HUES48 (cell line): ENCODE measurements around the gene ZNF544.
A peak's percentile ranks its signal among the peaks of the same experiment; 100 is the strongest.
"Not testable (repeated sequence)": the region's sequence is repeated elsewhere in the genome, so short reads cannot be mapped to it uniquely, and the experiment has no call there.

ENCODE experiments used
- H3K27ac ChIP-seq: one replicate; pipeline ENCODE4 v1.7.0; 2013; ENCODE audit warnings: low read depth, low read length, inconsistent platforms
- H3K27me3 ChIP-seq: 2 replicates; pipeline ENCODE4 v1.6.1; 2013; ENCODE audit warnings: mild to moderate bottlenecking, low read length; ENCODE audit not compliant: control insufficient read depth, insufficient read depth
- H3K36me3 ChIP-seq: 2 replicates; pipeline ENCODE4 v1.6.1; 2013; ENCODE audit warnings: low read length; ENCODE audit not compliant: control insufficient read depth, insufficient read depth
- H3K4me1 ChIP-seq: 2 replicates; pipeline ENCODE4 v1.6.1; 2013; ENCODE audit warnings: mild to moderate bottlenecking, low read length; ENCODE audit not compliant: control insufficient read depth, insufficient read depth
- H3K4me3 ChIP-seq: 2 replicates; pipeline ENCODE4 v1.5.1; 2013; ENCODE audit warnings: mild to moderate bottlenecking, low read depth, low read length
- H3K9ac ChIP-seq: 2 replicates; pipeline ENCODE4 v1.6.1; 2013; ENCODE audit warnings: mild to moderate bottlenecking, low read depth, low read length, moderate library complexity
- H3K9me3 ChIP-seq: 2 replicates; pipeline ENCODE4 v1.6.1; 2013; ENCODE audit warnings: low read length; ENCODE audit not compliant: control insufficient read depth, insufficient read depth

Gene ZNF544

DNA sequence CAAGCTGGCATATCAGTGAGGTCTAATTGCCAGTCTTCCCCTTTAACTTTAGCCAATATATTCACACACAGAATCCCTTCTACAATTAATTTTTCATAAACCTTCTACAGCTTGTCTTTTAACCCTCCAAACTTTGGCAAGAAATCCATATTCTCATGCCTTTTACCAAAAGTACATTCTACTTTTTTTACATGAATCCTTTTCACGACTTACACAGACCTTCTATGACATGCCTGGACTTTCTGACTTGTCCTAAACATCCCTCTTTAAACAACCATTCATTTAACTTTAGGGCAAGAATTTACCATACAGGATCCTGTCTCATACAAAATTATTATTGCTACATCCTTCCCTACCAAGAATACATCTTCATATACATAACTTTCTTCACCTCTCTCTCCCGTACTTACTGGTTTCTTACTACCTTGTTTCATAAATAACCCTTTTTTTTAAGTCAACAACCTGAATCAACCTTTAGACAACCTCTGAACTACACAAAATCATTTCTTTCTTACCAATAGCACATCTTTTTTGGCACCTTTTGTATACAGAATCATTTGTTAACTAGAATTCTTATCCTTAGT, 23.5 kb downstream of the ZNF544 start:
- peak overlapping the region; percentile 42; the same call in 1 of the 2 replicates for H3K4me3 ChIP-seq
- peaks cover 95% of the 10 kb centered on the region for H3K9me3 ChIP-seq
- H3K9ac ChIP-seq = no peak overlapping the region
- H3K27me3 ChIP-seq = no peaks in the 10 kb centered on the region
- no peak overlapping the region for H3K27ac ChIP-seq
- H3K36me3 ChIP-seq = peaks cover 95% of the 10 kb centered on the region
- H3K4me1 ChIP-seq = no peaks in the 10 kb centered on the region

DNA sequence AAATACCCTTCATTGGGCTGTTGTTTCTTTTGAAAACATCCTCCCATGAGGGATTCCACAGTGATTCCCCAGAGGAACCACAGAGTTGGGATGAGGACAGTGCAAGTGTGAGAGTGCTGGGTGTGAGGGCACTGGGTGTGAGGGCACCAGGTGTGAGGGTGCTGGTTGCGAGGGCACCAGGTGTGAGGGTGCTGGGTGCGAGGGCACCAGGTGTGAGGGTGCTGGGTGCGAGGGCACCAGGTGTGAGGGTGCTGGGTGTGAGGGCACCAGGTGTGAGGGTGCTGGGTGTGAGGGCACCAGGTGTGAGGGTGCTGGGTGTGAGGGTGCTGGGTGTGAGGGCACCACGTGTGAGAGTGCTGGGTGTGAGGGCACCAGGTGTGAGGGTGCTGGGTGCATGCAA, 29.5 kb downstream of the ZNF544 start:
- not testable (repeated sequence) for H3K9ac ChIP-seq, H3K27ac ChIP-seq, H3K4me1 ChIP-seq, H3K27me3 ChIP-seq
- H3K36me3 ChIP-seq = peaks cover 95% of the 10 kb centered on the region
- H3K9me3 ChIP-seq = peaks cover 98% of the 10 kb centered on the region
- H3K4me3 ChIP-seq = peak overlapping the region; percentile 38; the same call in 1 of the 2 replicates

DNA sequence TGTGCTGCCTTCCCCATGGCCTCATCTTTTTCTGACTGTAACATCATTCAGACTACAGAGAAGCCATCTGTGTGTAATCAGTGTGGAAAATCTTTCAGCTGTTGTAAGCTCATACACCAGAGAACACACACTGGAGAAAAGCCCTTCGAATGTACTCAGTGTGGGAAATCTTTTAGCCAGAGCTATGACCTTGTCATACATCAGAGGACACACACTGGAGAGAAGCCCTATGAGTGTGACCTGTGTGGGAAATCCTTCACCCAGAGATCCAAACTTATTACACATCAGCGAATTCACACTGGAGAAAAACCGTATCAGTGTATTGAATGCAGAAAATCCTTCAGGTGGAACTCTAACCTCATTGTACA, 32.9 kb downstream of the ZNF544 start:
- Histone ChIP-seq H3K4me1 (no peaks in the 10 kb centered on the region), H3K9me3 (peaks cover 98% of the 10 kb centered on the region), H3K4me3 (peak overlapping the region; percentile 36; the same call in 1 of the 2 replicates), H3K36me3 (peaks cover 87% of the 10 kb centered on the region), H3K27me3 (no peaks in the 10 kb centered on the region), H3K9ac (no peak overlapping the region), H3K27ac (no peak overlapping the region)

DNA sequence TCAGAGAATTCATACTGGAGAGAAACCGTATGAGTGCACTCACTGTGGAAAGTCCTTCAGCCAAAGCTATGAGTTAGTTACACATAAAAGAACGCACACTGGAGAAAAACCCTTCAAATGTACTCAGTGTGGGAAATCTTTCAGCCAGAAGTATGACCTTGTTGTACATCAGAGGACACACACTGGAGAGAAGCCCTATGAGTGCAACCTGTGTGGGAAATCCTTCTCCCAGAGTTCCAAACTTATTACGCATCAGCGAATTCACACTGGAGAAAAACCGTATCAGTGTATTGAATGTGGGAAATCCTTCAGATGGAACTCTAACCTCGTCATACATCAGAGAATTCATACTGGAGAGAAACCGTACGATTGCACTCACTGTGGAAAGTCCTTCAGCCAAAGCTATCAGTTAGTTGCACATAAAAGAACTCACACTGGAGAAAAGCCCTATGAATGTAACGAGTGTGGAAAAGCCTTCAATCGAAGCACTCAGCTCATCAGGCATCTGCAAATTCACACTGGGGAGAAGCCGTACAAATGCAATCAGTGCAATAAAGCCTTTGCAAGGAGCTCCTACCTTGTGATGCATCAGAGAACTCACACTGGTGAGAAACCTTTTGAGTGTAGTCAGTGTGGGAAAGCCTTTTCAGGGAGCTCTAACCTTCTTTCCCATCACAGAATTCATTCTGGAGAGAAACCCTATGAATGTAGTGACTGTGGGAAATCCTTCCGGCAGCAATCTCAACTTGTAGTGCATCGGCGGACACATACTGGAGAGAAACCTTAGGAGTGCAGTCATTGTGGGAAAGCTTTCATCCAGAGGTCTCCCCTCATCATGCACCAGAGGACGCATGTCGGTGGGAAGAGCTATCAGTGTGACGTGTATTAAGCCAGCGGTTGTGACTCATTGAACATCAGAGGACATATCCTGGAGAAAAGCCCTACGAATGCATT, 33.5 kb downstream of the ZNF544 start:
- H3K9me3 ChIP-seq = peaks cover 97% of the 10 kb centered on the region
- no peaks in the 10 kb centered on the region for H3K27me3 ChIP-seq
- H3K9ac ChIP-seq = no peak overlapping the region
- peaks cover 81% of the 10 kb centered on the region for H3K36me3 ChIP-seq
- H3K27ac ChIP-seq = no peak overlapping the region
- H3K4me1 ChIP-seq = no peaks in the 10 kb centered on the region
- peak overlapping the region; percentile 36 for H3K4me3 ChIP-seq

DNA sequence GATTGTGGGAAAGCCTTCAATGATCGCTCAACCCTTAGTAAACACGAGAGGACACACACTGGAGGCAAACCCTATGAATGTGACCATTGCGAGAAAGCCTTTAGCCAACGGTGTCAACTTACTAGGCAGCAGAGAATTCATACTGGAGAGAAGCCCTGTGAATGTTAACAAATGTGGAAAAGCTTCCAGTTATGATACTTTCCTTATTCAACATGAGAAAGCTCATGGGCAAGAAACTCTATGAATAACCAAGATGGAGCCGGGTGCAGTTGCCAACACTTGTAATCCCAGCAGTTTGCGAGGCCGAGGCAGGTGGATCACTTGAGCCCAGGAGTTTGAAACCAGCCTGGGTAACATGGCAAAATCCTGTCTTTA, 34.2 kb downstream of the ZNF544 start:
- Histone ChIP-seq H3K4me1 (no peaks in the 10 kb centered on the region), H3K27me3 (no peaks in the 10 kb centered on the region), H3K27ac (no peak overlapping the region), H3K4me3 (peak overlapping the region; percentile 36), H3K9ac (no peak overlapping the region), H3K9me3 (peaks cover 90% of the 10 kb centered on the region), H3K36me3 (peaks cover 74% of the 10 kb centered on the region)

DNA sequence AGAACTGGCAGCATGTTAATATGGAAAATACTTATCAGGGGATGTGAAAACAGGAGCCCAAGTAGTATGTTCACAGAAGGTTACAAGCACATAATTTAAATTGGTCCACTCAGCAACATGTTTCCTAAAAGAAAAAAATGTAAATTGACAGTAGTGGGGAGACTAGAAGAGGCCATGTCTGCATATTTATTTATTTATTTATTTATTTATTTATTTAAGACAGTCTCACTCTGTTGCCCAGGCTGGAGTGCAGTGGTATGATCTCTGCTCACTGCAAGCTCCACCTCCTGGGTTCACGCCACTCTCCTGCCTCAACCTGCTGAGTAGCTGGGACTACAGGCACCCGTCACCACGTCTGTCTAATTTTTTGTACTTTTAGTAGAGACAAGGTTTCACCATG, 36.4 kb downstream of the ZNF544 start:
- H3K4me3 ChIP-seq = peak overlapping the region; percentile 27
- peaks cover 79% of the 10 kb centered on the region for H3K9me3 ChIP-seq
- peaks cover 53% of the 10 kb centered on the region for H3K36me3 ChIP-seq
- no peaks in the 10 kb centered on the region for H3K4me1 ChIP-seq
- H3K9ac ChIP-seq = no peak overlapping the region
- H3K27me3 ChIP-seq = no peaks in the 10 kb centered on the region
- H3K27ac ChIP-seq = no peak overlapping the region

DNA sequence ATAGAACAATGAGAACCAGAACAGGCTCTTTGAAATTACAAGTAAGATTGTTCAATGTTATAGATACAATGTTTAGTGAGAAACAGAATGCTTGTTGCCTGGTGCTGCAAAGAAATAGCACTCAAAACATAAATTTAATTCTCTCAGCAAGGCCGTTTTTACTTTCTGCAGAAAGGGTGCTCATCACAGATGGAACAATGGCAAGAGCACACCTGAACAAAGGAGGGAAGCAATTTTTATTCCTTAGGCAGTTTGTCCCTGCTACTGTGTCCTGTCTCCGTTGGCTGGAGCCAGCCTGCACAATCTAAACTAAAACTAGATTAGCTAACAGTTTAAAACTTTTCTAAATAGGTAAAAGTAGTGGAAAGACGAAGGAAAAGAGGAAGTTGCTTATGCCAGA, 39.6 kb downstream of the ZNF544 start:
- Histone ChIP-seq H3K9me3 (peaks cover 47% of the 10 kb centered on the region), H3K4me1 (no peaks in the 10 kb centered on the region), H3K27ac (no peak overlapping the region), H3K9ac (no peak overlapping the region), H3K36me3 (peaks cover 33% of the 10 kb centered on the region), H3K27me3 (no peaks in the 10 kb centered on the region), H3K4me3 (no peak overlapping the region)

DNA sequence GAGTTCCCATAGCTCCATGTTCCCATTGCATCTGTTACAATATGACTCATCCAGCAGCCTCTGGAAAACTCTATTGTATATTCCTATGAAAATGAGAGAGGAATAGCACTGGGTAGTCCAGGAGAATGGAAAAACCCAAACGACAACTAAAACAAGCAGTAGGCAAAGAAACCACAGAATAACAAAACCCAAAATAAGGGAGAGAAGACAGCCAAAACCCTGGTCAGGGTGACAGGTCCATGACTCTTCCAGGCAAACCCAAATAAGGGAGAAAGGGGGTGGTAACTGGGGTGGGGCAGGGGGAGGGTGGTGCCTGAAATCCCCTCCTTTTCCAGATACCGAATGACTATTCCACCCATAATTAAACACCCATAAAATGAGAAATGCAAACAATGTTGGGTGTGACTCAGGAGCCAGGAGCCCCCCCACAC, 46.1 kb downstream of the ZNF544 start:
- no peaks in the 10 kb centered on the region for H3K27me3 ChIP-seq
- H3K36me3 ChIP-seq = peaks cover 19% of the 10 kb centered on the region
- H3K4me1 ChIP-seq = peaks cover under 1% of the 10 kb centered on the region
- H3K27ac ChIP-seq = no peak overlapping the region
- no peak overlapping the region for H3K4me3 ChIP-seq
- H3K9ac ChIP-seq = no peak overlapping the region
- peaks cover 3% of the 10 kb centered on the region; the same call in 1 of the 2 replicates for H3K9me3 ChIP-seq

DNA sequence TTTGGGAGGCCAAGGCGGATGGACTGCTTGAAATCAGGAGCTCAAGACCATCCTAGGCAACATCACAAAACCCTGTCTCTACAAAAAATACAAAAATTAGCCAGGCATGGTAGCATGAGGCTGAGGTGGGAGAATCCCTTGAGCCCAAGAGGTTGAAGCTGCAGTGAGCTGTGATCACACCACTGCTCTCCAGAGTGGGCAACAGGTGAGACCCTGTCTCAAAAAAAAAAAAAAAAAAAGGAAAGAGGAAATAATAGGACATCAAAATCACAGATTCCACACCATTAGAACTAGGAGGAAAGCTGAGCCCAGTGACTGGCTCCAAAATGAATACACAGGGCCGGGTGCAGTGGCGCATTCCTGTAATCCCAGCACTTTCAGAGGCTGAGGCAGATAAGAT, 46.9 kb downstream of the ZNF544 start:
- Histone ChIP-seq H3K27me3 (no peaks in the 10 kb centered on the region), H3K36me3 (peaks cover 22% of the 10 kb centered on the region), H3K9ac (no peak overlapping the region), H3K27ac (no peak overlapping the region), H3K9me3 (no peaks in the 10 kb centered on the region), H3K4me1 (peaks cover 8% of the 10 kb centered on the region), H3K4me3 (no peak overlapping the region)

DNA sequence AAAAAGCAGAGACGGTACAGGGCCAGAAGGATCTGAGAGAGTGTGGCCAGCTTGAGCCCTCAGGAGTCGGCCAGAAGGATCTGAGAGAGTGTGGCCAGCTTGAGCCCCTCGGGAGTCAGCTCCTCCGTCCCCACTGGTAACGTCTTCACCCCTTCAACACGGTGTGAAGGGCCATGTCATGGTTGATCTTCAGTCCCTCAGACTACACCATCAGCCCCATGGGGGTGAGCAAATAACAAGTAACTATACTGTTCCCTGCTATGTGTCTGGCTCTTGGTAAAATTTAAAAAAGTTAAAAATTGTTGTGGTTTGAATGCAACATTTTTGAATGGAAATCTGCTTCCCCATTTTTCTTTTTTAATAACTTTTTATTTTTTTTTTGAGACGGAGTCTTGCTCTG, 48.5 kb downstream of the ZNF544 start:
- Histone ChIP-seq H3K27ac (no peak overlapping the region), H3K4me3 (no peak overlapping the region), H3K27me3 (no peaks in the 10 kb centered on the region), H3K36me3 (peaks cover 25% of the 10 kb centered on the region), H3K9me3 (no peaks in the 10 kb centered on the region), H3K4me1 (peaks cover 8% of the 10 kb centered on the region), H3K9ac (no peak overlapping the region)
